GM18499 (cell line): ENCODE measurements around the gene PRX.
"Not testable (repeated sequence)": the region's sequence is repeated elsewhere in the genome, so short reads cannot be mapped to it uniquely, and the experiment has no call there.

ENCODE experiments used
- ATAC-seq: cut with Tn5 transposase; IDR thresholded peaks from one replicate; pipeline ENCODE4 v1.9.1; 2021; ENCODE audit warnings: moderate number of reproducible peaks; ENCODE audit not compliant: insufficient read depth, unreplicated experiment

Gene PRX

DNA sequence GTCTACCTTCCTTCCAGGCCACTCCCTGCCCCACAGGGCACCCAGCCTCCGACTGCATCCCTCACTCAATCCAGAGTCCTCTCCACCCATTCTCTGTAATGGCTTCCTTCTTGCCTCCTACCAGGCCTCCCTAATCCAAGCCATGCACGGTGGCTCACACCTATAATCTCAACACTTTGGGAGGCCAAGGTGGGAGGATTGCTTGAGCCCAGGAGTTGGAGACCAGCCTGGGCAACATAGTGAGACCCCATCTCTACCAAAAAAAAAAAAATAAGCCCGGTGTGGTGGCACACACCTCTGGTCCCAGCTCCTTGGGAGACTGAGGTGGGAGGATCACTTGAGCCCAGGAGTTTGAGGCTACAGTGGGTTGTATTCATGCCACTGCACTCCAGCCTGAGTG, 42.9 kb downstream of the PRX start:
- not testable (repeated sequence) for ATAC-seq

- no peak for ATAC-seq
These were observed 43.4 kb downstream of the PRX start for GRCh38 chr19:40369797-40370196.

- ATAC-seq = no peak
These were observed 45.4 kb downstream of the PRX start for GRCh38 chr19:40367577-40368434.

DNA sequence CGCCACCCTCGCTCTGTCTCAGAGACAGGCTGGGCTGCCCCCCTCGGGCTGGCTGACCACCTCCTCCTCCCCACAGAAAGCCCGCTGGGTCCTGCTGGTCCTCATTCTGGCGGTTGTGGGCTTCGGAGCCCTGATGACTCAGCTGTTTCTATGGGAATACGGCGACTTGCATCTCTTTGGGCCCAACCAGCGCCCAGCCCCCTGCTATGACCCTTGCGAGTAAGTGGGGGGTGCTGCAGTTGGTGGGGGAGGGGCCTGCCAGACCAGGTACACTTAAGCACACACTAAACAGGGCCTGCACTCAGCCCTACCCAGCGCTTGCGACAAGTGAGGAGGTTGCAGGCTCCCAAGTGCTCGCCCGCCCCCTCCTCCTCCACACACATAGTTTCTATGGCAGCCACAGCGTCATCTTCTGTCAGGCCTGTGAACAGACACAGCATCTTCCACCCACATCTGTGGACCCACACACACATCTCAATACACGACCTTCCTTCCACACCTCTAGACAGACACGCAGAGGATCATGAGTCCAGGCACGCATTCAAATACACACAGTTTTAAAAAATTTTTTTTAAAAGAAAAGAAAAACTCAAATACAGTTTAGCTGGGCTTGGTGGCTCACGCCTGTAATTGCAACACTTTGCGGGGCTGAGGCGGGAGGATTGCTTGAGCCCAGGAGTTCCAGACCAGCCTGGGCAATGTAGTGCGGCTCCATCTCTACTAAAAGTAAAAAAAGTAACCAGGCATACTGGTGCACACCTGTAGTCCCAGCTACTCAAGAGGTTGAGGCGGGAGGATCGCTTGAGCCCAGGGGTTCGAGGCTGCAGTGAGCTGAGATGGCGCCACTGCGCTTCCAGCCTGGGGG, 46.2 kb downstream of the PRX start:
- ATAC-seq = no peak

DNA sequence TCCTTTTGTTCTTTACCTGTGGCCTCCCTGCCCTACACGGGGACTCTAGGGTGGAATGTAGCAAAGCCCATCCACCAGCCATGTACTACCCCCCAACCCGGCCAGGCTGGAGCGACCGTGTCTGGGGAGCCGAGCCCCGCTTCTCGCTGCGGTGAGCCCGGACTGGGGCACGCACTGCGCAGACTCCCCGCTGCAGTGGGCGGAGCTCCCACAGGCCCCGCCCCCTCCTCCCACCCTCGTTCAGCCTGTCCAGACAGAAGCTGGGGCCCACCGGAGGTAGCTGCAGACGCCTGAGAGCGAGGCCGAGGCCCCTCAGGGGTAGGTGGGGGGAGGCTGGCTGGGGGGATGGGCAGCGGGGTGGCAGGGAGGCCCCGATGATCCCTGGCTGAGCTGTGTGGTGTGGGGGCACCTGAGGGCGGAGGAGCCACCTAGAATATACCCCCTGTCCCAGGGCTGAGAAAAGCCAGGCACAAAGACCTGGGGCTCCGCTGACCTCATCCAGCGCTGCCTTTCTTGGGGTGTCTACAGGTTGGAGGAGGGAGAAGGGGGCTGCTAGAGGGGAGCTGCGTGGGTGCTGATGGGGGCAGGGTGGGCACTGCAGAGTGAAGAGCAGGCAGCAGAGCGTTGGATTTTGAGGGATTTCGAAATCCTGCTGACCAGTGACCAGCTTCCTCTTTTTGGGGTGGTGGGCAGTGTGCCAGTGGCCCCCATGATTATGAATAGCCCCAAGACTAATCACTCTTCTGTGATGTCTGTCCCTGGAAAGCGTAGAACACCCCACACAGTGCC, 47.4 kb downstream of the PRX start:
- no peak for ATAC-seq

- ATAC-seq = no peak
These were observed 48.2 kb downstream of the PRX start for GRCh38 chr19:40365010-40365409.

- ATAC-seq = no peak
These were observed 50.1 kb downstream of the PRX start for GRCh38 chr19:40363069-40363468.

- no peak for ATAC-seq
These were observed 51.0 kb downstream of the PRX start for GRCh38 chr19:40362160-40362559.

- ATAC-seq = no peak
These were observed 52.4 kb downstream of the PRX start for GRCh38 chr19:40360708-40361241.

DNA sequence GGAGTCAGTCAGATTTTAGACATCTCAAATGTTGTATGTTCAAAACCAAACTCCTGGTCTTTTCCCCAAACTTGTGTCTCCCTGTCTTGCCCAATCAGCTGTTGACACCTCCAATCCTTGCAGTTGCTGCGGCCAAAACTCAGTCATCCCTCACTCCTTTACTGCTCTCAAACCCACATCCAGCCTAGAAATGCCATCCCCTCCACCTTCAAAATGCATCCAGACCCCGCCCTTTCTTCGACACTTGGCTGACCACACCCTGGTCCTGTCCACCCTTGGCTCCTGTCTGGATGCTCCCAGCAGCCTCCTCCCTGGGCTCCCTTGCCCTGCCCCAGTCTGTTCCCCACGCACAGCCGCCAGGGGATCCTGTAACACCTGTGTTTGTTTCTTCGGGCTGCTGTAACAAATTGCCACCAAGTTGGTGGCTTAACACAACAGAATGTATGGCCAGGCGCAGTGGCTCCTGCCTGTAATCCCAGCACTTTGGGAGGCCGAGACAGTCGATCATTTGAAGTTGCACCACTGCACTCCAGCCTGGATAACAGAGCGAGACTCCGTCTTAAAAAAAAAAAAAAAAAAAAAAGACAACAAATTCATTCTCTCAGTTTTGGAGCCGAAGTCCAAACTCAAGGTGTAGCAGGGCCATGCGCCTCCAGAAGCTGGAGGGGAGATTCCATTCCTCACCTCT, 53.0 kb downstream of the PRX start:
- no peak for ATAC-seq

GRCh38 chr19:40358773-40359172, 54.4 kb downstream of the PRX start:
- ATAC-seq = no peak

GRCh38 chr19:40357640-40358039, 55.5 kb downstream of the PRX start:
- ATAC-seq = no peak

DNA sequence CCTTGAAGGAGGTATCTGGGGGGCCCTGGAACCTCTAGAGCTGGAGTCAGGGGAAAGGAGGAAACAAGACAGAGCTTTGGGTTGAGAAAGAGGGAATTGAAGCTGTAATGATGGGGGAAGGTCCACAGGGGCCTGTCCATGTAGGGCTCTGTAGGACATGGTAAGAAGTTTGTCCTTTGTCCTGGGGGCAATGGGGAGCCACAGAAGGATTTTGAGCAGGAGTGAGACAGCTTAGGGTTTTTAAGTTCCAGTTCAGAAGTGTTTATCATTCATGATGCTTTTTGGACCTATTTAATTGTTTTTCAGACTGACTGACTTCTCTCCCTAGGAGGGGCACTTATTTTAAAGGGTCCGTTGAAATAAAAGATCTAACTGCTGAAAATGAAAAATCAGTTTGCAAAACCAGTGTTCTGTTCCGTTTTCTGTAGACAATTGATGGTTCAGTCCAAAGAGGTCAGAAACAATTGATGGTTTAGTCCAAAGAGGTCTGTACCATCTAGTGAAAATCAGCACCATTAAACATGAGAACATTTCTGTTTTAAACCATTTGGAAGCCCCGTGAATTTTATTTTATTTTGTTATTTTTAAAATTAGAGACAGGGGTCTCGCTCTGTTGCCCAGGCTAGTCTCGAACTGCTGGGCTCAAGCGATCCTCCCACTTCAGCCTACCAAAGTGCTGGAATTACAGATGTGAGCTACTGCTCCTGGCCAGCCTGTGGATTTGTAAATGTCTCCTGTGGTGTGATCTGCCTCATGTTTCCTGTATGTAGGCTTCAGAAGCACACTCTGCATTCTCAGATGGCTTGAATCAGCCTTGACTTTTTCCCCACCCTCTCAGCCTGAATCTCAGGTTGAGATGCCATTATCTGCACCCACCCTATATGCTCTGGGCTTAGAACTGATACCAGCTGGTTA, 56.2 kb downstream of the PRX start:
- ATAC-seq = no peak

- ATAC-seq = no peak
These were observed 57.0 kb downstream of the PRX start for GRCh38 chr19:40355975-40356680.

GRCh38 chr19:40348961-40349507, 64.1 kb downstream of the PRX start:
- no peak for ATAC-seq

GRCh38 chr19:40348125-40348913, 64.9 kb downstream of the PRX start, which contains the start of the genes C19orf47 and PLD3:
Gene C19orf47 (minus strand): TSS chr19:40348397. CDS start chr19:40341857, 6,540 bp downstream.
Gene PLD3 (plus strand): TSS chr19:40348695. CDS start chr19:40366484, 17,789 bp downstream.
- ATAC-seq = peak; percentile 84

DNA sequence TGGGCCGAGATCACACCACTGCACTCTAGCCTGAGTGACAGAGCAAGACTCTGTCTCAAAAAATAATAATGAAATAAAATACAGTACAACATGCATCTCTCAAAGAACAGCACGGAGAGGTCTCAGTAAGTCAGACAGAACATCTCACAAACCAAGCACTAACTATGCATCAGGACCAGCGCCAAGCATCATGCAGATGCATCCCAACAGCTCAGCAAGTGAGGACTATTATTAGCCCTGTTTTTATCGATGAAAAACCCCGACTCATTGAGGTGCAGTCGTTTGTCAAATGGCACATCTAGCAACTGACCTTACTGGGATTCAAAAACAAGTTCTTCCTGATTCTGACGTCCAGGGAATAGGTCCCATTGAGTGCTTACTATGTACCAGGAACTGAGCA, 68.8 kb downstream of the PRX start:
- no peak for ATAC-seq
